Lung (tissue), 12 donors: Measurements from ENCODE around the gene FBXO31. TPM values are rescaled to one million over a fixed set of nuclear protein-coding genes. Genes with fewer than 3 reads are reported as not detected.
"Not testable (repeated sequence)": the region's sequence is repeated elsewhere in the genome, so short reads cannot be mapped to it uniquely, and the experiment has no call there.

Experiments
- ATAC-seq: fragments of 200-7000 bp; cut with Tn5 transposase; one replicate; pipeline ENCODE4 v1.9.1; 2020; ENCODE audit warnings: moderate number of reproducible peaks; ENCODE audit not compliant: insufficient read depth, low FRiP score
- DNase-seq, 3 donors: peaks; one replicate each; pipeline ENCODE4 v3.0.0-alpha.2; 2013 to 2017
- H3K27ac ChIP-seq, 2 donors: one replicate each; pipeline ENCODE4 v1.5.1; 2013; ENCODE audit warnings: mild to moderate bottlenecking in 2 of 2, moderate library complexity in 2 of 2, control low read depth in 1 of 2, inconsistent platforms in 1 of 2, low read depth in 1 of 2, low read length in 1 of 2
- H3K27me3 ChIP-seq, 3 donors: one replicate each; pipeline ENCODE4 v1.5.1; 2013; ENCODE audit warnings: low read length in 2 of 3; ENCODE audit not compliant: control insufficient read depth in 3 of 3, insufficient read depth in 3 of 3
- H3K36me3 ChIP-seq, 4 donors: one replicate each; pipeline ENCODE4 v1.5.1; 2013; ENCODE audit warnings: low read length in 4 of 4, mild to moderate bottlenecking in 1 of 4, moderate library complexity in 1 of 4; ENCODE audit not compliant: control insufficient read depth in 4 of 4, insufficient read depth in 4 of 4
- H3K4me1 ChIP-seq, 5 donors: one replicate each; pipeline ENCODE4 v1.5.1; 2013; ENCODE audit warnings: low read length in 5 of 5, mild to moderate bottlenecking in 2 of 5, moderate library complexity in 1 of 5; ENCODE audit not compliant: control insufficient read depth in 5 of 5, insufficient read depth in 5 of 5
- H3K4me3 ChIP-seq: one replicate; pipeline ENCODE4 v1.5.1; 2013; ENCODE audit warnings: mild to moderate bottlenecking, control low read depth, moderate library complexity
- H3K9ac ChIP-seq, 2 donors: one replicate each; pipeline ENCODE4 v1.5.1; 2013; ENCODE audit warnings: low read length in 2 of 2, control low read depth in 1 of 2; ENCODE audit not compliant: insufficient read depth in 1 of 2
- H3K9me3 ChIP-seq, 4 donors: one replicate each; pipeline ENCODE4 v1.5.1; 2013; ENCODE audit warnings: low read length in 3 of 4, mild to moderate bottlenecking in 1 of 4, moderate library complexity in 1 of 4; ENCODE audit not compliant: control insufficient read depth in 4 of 4, insufficient read depth in 3 of 4
- WGBS, 2 donors: extraction: QIAGEN DNeasy Blood & Tissue Kit; methylation state at CpG; one replicate each; pipeline ENCODE4 v1.1.7; 2013; 5-methylcytosine and 5-hydroxymethylcytosine counted together
- polyA plus RNA-seq, 2 donors: library from polyadenylated mRNA; stranded (reverse); fragments of 200-250 nt; gene quantifications; one replicate each; pipeline ENCODE4 v1.2.1, GENCODE V29; 2013
- total RNA-seq, 2 donors: library from RNA; depleted of rRNA in 1 of 2; stranded (reverse); fragments of >200 nt in 1 of 2; gene quantifications; one replicate each; pipeline ENCODE4 v1.2.1, GENCODE V29; 2014 to 2021
- TF ChIP-seq, protein P1 (sequence below): IDR thresholded peaks from 2 replicates; pipeline ENCODE4 v1.5.1; 2012; ENCODE audit warnings: mild to moderate bottlenecking; ENCODE audit errors: control extremely low read depth, extremely low read depth
- donor health status: control.
- donor health status: control.
- donor health status: Bipolar disorder and iron deficiency.
- donor health status: healthy.
- donor health status: DM: yes; HTN: yes; CAD: no.

Gene FBXO31
- total and polyA plus RNA-seq, 4 donors: 10.1 to 35.1 (median 23.2) TPM

DNA sequence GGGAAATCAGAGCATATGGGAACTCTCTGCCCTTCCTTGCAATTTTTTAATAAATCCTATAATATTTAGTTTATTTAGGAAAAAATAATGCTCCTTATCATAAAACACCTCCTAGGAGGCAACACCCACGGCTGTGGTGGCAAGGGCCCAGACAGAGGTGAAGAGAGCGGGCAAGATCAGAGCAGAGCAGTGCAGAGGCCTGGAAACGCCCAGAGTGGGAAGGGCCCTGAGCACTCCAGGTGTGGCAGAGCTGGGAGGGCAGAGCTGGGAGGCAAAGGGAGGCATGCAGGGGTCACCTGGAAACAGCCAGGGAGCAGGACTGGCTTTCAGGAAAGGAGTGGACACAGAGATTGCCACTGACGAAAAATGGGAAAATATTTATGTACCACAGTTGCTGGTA, 17.3 kb downstream of the FBXO31 start:
- H3K9me3 ChIP-seq: no peaks in the 10 kb centered on the region
- H3K4me3 ChIP-seq: no peak overlapping the region
- DNase-seq (no peak), ATAC-seq (no peak)
- H3K36me3 ChIP-seq: peaks cover 0 to 10% (median 2%) of the 10 kb centered on the region in 4 donors
- TF ChIP-seq, protein P1, sequence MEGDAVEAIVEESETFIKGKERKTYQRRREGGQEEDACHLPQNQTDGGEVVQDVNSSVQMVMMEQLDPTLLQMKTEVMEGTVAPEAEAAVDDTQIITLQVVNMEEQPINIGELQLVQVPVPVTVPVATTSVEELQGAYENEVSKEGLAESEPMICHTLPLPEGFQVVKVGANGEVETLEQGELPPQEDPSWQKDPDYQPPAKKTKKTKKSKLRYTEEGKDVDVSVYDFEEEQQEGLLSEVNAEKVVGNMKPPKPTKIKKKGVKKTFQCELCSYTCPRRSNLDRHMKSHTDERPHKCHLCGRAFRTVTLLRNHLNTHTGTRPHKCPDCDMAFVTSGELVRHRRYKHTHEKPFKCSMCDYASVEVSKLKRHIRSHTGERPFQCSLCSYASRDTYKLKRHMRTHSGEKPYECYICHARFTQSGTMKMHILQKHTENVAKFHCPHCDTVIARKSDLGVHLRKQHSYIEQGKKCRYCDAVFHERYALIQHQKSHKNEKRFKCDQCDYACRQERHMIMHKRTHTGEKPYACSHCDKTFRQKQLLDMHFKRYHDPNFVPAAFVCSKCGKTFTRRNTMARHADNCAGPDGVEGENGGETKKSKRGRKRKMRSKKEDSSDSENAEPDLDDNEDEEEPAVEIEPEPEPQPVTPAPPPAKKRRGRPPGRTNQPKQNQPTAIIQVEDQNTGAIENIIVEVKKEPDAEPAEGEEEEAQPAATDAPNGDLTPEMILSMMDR: no peak
- WGBS, 2 donors: 84 to 90% methylated on average over 4 of the region's 4 CpGs
- no peaks in the 10 kb centered on the region for H3K27me3 ChIP-seq
- no peak overlapping the region for H3K27ac ChIP-seq
- H3K4me1 ChIP-seq: peaks cover 2 to 21% (median 9%) of the 10 kb centered on the region in 5 donors
- no peak overlapping the region for H3K9ac ChIP-seq

DNA sequence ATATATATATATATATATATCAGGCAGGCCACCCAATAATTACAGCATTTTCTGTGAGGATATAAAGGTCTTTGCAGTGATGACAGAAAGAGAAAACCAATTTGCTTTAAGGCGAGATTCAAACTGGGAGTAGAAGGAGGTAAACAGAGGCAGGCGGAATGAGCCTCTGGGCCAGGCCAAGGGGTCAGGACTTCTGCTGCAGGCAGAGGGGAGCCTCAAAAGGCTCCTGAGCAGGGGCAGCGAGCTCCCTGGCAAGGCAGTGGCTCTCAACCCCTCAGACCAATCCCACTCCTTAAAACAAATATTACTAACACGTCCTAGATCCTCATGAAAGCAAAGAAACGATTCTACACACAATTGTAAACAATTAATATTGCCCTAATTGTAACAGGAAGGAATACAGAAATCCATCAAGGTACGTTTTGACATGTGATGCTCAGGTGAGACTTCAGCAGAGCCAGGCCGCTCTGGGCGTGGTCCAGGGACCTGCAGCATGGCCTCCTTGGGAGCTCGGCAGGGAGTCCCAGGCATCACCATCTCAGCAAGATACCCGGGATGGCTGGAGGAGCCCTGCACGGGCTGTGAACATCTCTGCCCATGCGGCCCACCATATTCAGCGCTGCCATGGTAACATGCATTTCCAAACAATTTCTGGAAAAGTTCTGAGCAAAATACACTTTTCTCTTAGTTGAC, 18.4 kb downstream of the FBXO31 start:
- DNase-seq (no peak), ATAC-seq (no peak)
- Histone ChIP-seq H3K36me3 (peaks cover 0 to 11% (median 7%) of the 10 kb centered on the region in 4 donors), H3K27me3 (no peaks in the 10 kb centered on the region), H3K27ac (no peak overlapping the region), H3K4me3 (no peak overlapping the region), H3K4me1 (peaks cover 2 to 26% (median 9%) of the 10 kb centered on the region in 5 donors), H3K9ac (no peak overlapping the region), H3K9me3 (peaks cover 0 to 2% (median 0%) of the 10 kb centered on the region in 4 donors)
- TF ChIP-seq, protein P1: no peak
- WGBS, 2 donors: 87 to 92% methylated on average over 13 of the region's 13 CpGs

GRCh38 chr16:87363771-87364455, 19.7 kb downstream of the FBXO31 start:
- peaks cover 2 to 21% (median 9%) of the 10 kb centered on the region in 5 donors for H3K4me1 ChIP-seq
- no peak overlapping the region for H3K4me3 ChIP-seq
- no peaks in the 10 kb centered on the region for H3K27me3 ChIP-seq
- TF ChIP-seq, protein P1: no peak
- H3K27ac ChIP-seq: peak overlapping the region; percentile 43 to 71
- ATAC-seq (no peak), DNase-seq (peak; percentile 59 to 86 (median 75))
- peaks cover 11 to 20% (median 16%) of the 10 kb centered on the region in 4 donors for H3K36me3 ChIP-seq
- H3K9ac ChIP-seq: no peak overlapping the region
- WGBS, 2 donors: 52 to 70% methylated on average over 17 of the region's 17 CpGs
- H3K9me3 ChIP-seq: peaks cover 0 to 2% (median 0%) of the 10 kb centered on the region in 4 donors

DNA sequence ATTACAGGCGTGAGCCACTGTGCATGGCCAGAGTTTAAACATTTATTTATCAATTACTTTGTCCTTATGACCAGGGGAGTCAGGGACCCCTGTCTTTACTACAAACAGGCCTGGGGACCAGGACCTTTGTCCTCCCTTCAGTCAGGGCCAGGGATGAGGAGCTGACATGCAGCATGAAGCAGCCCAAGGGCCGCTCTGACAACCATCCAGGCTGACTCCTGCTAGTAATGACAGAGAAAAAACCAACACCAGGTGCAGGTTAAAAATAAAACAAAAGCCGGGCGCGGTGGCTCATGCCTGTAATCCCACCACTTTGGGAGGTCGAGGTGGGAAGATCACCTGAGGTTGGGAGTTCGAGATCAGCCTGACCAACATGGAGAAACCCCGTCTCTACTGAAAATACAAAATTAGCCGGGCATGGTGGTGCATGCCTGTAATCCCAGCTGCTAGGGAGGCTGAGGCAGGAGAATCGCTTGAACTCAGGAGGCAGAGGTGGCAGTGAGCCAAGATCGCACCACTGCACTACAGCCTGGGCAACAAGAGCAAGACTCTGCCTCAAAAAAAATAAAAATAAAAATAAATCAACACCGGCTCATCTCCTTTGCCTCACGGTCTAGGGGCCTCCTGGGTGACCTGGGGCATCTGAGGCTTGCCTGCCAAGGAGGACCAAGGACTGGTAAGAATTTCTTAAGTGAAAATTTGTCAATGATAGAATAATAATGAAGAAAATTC, 20.6 kb downstream of the FBXO31 start:
- Histone ChIP-seq H3K4me1 (peaks cover 2 to 16% (median 9%) of the 10 kb centered on the region in 5 donors), H3K36me3 (peaks cover 12 to 26% (median 20%) of the 10 kb centered on the region in 4 donors)
- not testable (repeated sequence) for H3K27ac ChIP-seq, H3K4me3 ChIP-seq, H3K9me3 ChIP-seq, DNase-seq, H3K9ac ChIP-seq, ATAC-seq, H3K27me3 ChIP-seq
- WGBS, 2 donors: 91 to 94% methylated on average over 13 of the region's 13 CpGs
